Left colon (tissue), 2 donors: ENCODE measurements around the gene ST7L. TPM values are rescaled to one million over a fixed set of nuclear protein-coding genes. Genes with fewer than 3 reads are reported as not detected.

Experiments
- total RNA-seq, 2 donors: library from RNA; stranded (reverse); fragmentation: NEBNext Ultra II Directional; extraction: Animal tissue kit (Norgen Biotek cat#: 25700); gene quantifications; one replicate each; pipeline ENCODE4 v1.2.1, GENCODE V29; 2021
- donor health status: DM: no; HTN: no; CAD: no.
- donor health status: DM: yes; HTN: yes; CAD: no.

The ST7L gene
- total RNA-seq, 2 donors from 2014 or later = 15.5 to 16.1 TPM

Other genes starting within 250 kb of the ST7L start
- 10 to 100 TPM; 83.3 to 85.1 TPM for gene CTTNBP2NL, start 222.9 kb downstream of the ST7L start, total RNA-seq
- gene WNT2B, start 110.2 kb downstream of the ST7L start, total RNA-seq = 1 to 10 TPM; 7.1 to 8.8 TPM
- 100 to 1,000 TPM; 161 to 162 TPM for gene CAPZA1, start 691 bp upstream of the ST7L start, total RNA-seq
- gene MOV10, start 55.5 kb upstream of the ST7L start, total RNA-seq = 10 to 100 TPM; 63.6 to 88.0 TPM
- gene RHOC, start 88.0 kb upstream of the ST7L start, total RNA-seq = 100 to 1,000 TPM; 466 to 701 TPM
- gene PPM1J, start 96.2 kb upstream of the ST7L start, total RNA-seq = 1 to 10 TPM; 1.1 to 1.2 TPM